ENCODE measurements around the gene TLL2. TPM values are rescaled to one million over a fixed set of nuclear protein-coding genes. Genes with fewer than 3 reads are reported as not detected.

The TLL2 gene
- total and polyA plus RNA-seq, 4 donors: 0.07 to 0.23 (median 0.10) TPM

DNA sequence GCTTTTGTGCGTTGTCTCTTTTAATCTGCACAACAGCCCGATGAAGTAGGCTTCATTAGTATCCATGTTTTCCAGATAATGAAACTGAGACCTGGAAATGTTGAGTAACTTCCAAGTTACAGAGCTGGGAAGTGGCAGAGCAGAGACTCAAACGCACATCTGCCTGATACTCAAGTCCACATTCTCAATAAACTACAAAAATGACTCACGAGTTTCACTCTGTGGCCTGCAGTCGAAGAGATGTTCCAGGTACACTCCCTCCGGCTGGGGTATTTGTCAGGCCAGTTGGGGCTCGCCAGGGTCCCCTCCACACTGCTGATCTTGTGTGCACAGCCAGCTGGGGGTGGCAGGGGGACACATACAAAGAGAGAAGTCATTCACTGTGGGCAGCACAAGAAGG is 137.2 kb downstream of the TLL2 start:
- Histone ChIP-seq H3K4me3 (no peak overlapping the region), H3K27ac (ENCODE audit: low read depth in 1 of 2, low read length in 1 of 2) (no peak overlapping the region), H3K9me3 (ENCODE audit: control insufficient read depth in 4 of 4, insufficient read depth in 3 of 4, low read length in 3 of 4) (peaks cover 0 to 2% (median 0%) of the 10 kb centered on the region in 4 donors), H3K27me3 (ENCODE audit: control insufficient read depth in 3 of 3, insufficient read depth in 3 of 3, low read length in 2 of 3) (peaks cover 0 to 7% (median 0%) of the 10 kb centered on the region in 3 donors), H3K4me1 (ENCODE audit: control insufficient read depth in 5 of 5, insufficient read depth in 5 of 5, low read length in 5 of 5) (peaks cover 0 to 12% (median 0%) of the 10 kb centered on the region in 5 donors), H3K36me3 (ENCODE audit: control insufficient read depth in 4 of 4, insufficient read depth in 4 of 4, low read length in 4 of 4) (no peaks in the 10 kb centered on the region), H3K9ac (ENCODE audit: insufficient read depth in 1 of 2, low read length in 2 of 2) (no peak overlapping the region)
- DNase-seq (no peak), ATAC-seq (ENCODE audit: insufficient read depth, low FRiP score) (no peak)
- TF ChIP-seq, protein P1, sequence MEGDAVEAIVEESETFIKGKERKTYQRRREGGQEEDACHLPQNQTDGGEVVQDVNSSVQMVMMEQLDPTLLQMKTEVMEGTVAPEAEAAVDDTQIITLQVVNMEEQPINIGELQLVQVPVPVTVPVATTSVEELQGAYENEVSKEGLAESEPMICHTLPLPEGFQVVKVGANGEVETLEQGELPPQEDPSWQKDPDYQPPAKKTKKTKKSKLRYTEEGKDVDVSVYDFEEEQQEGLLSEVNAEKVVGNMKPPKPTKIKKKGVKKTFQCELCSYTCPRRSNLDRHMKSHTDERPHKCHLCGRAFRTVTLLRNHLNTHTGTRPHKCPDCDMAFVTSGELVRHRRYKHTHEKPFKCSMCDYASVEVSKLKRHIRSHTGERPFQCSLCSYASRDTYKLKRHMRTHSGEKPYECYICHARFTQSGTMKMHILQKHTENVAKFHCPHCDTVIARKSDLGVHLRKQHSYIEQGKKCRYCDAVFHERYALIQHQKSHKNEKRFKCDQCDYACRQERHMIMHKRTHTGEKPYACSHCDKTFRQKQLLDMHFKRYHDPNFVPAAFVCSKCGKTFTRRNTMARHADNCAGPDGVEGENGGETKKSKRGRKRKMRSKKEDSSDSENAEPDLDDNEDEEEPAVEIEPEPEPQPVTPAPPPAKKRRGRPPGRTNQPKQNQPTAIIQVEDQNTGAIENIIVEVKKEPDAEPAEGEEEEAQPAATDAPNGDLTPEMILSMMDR (IDR thresholded peaks at IDR 0.05; ENCODE audit: control extremely low read depth, extremely low read depth): no peak
- WGBS, 2 donors: 70 to 94% methylated on average over 7 of the region's 7 CpGs

GRCh38 chr10:96374985-96375830 is 138.5 kb downstream of the TLL2 start:
- Histone ChIP-seq H3K4me3 (peak overlapping the region; percentile 32), H3K27ac (ENCODE audit: low read depth in 1 of 2, low read length in 1 of 2) (no peak overlapping the region), H3K9me3 (ENCODE audit: control insufficient read depth in 4 of 4, insufficient read depth in 3 of 4, low read length in 3 of 4) (no peaks in the 10 kb centered on the region), H3K4me1 (ENCODE audit: control insufficient read depth in 5 of 5, insufficient read depth in 5 of 5, low read length in 5 of 5) (peaks cover 0 to 12% (median 0%) of the 10 kb centered on the region in 5 donors), H3K27me3 (ENCODE audit: control insufficient read depth in 3 of 3, insufficient read depth in 3 of 3, low read length in 2 of 3) (peaks cover 0 to 7% (median 0%) of the 10 kb centered on the region in 3 donors), H3K9ac (ENCODE audit: insufficient read depth in 1 of 2, low read length in 2 of 2) (peak overlapping the region in 1 of 2 donors; percentile 70), H3K36me3 (ENCODE audit: control insufficient read depth in 4 of 4, insufficient read depth in 4 of 4, low read length in 4 of 4) (no peaks in the 10 kb centered on the region)
- ATAC-seq (ENCODE audit: insufficient read depth, low FRiP score) (peak; percentile 89), DNase-seq (peak; percentile 90 to 92 (median 91))
- TF ChIP-seq, protein P1 (IDR thresholded peaks at IDR 0.05; ENCODE audit: control extremely low read depth, extremely low read depth): peak; percentile 97
- WGBS, 2 donors: 7 to 8% methylated on average over 36 of the region's 36 CpGs

- Histone ChIP-seq H3K4me1 (ENCODE audit: control insufficient read depth in 5 of 5, insufficient read depth in 5 of 5, low read length in 5 of 5) (peaks cover 0 to 12% (median 0%) of the 10 kb centered on the region in 5 donors), H3K27me3 (ENCODE audit: control insufficient read depth in 3 of 3, insufficient read depth in 3 of 3, low read length in 2 of 3) (peaks cover 0 to 7% (median 0%) of the 10 kb centered on the region in 3 donors), H3K9me3 (ENCODE audit: control insufficient read depth in 4 of 4, insufficient read depth in 3 of 4, low read length in 3 of 4) (no peaks in the 10 kb centered on the region), H3K4me3 (no peak overlapping the region), H3K36me3 (ENCODE audit: control insufficient read depth in 4 of 4, insufficient read depth in 4 of 4, low read length in 4 of 4) (no peaks in the 10 kb centered on the region), H3K27ac (ENCODE audit: low read depth in 1 of 2, low read length in 1 of 2) (no peak overlapping the region), H3K9ac (ENCODE audit: insufficient read depth in 1 of 2, low read length in 2 of 2) (no peak overlapping the region)
- no peak for ATAC-seq (ENCODE audit: insufficient read depth, low FRiP score)
- WGBS, 2 donors: 24 to 25% methylated on average over 9 of the region's 9 CpGs
- no peak for DNase-seq
- TF ChIP-seq, protein P1 (IDR thresholded peaks at IDR 0.05; ENCODE audit: control extremely low read depth, extremely low read depth): no peak
These were observed 139.1 kb downstream of the TLL2 start for GRCh38 chr10:96374639-96374984.

Measured in lung (tissue), 12 donors.